Mucosa of descending colon (tissue), 3 donors: ENCODE measurements around the gene HEG1. TPM values are rescaled to one million over a fixed set of nuclear protein-coding genes. Genes with fewer than 3 reads are reported as not detected.
A peak's percentile ranks its signal among the peaks of the same experiment; 100 is the strongest.

Source experiments
- ATAC-seq: fragments of 200-7000 bp; cut with Tn5 transposase; one replicate; pipeline ENCODE4 v1.9.1; 2020; ENCODE audit warnings: mild to moderate bottlenecking, moderate library complexity
- DNase-seq, 3 donors: peaks; one replicate each; pipeline ENCODE4 v3.0.0-alpha.2; 2020
- H3K36me3 ChIP-seq: fragments of 200-600 bp; one replicate; pipeline ENCODE4 v1.8.0; 2021; ENCODE audit warnings: low read depth, mild to moderate bottlenecking
- H3K4me1 ChIP-seq: fragments of 200-600 bp; one replicate; pipeline ENCODE4 v1.8.0; 2021; ENCODE audit warnings: low read depth, mild to moderate bottlenecking
- H3K4me3 ChIP-seq: fragments of 200-600 bp; one replicate; pipeline ENCODE4 v1.8.0; 2021; ENCODE audit warnings: mild to moderate bottlenecking
- H3K9me3 ChIP-seq: fragments of 200-600 bp; one replicate; pipeline ENCODE4 v1.8.0; 2021; ENCODE audit warnings: mild to moderate bottlenecking
- intact Hi-C, 2 donors: fragments of 100-400 bp; cut with DNase I in 1 of 2; cut with micrococcal nuclease in 1 of 2; formaldehyde crosslinking; loops; one replicate each; pipeline versions ENCODE4 v1.11.0 to v1.11.1; 2022; cut with DNase I, micrococcal nuclease
- total RNA-seq, 3 donors: library from RNA; stranded (reverse); fragmentation: NEBNext Ultra II Directional in 2 of 3; extraction: Animal tissue kit (Norgen Biotek cat#: 25700) in 2 of 3; gene quantifications; one replicate each; pipeline versions ENCODE4 v1.2.1 to v1.2.4, GENCODE V29; 2021 to 2023
- TF ChIP-seq, protein P1 (sequence below): fragments of 200-600 bp; IDR thresholded peaks from one replicate; pipeline ENCODE4 v1.8.0; 2022; ENCODE audit warnings: antibody characterized with exemption, mild to moderate bottlenecking
- donor health status: DM: no; HTN: no; CAD: no; lungs with moderate emphysema.
- donor health status: DM: no; HTN: no; CAD: no.
- donor health status: DM: no; HTN: yes; CAD: no.

The HEG1 gene
- total RNA-seq, 3 donors from 2014 or later: 7.4 to 45.3 (median 15.0) TPM

DNA sequence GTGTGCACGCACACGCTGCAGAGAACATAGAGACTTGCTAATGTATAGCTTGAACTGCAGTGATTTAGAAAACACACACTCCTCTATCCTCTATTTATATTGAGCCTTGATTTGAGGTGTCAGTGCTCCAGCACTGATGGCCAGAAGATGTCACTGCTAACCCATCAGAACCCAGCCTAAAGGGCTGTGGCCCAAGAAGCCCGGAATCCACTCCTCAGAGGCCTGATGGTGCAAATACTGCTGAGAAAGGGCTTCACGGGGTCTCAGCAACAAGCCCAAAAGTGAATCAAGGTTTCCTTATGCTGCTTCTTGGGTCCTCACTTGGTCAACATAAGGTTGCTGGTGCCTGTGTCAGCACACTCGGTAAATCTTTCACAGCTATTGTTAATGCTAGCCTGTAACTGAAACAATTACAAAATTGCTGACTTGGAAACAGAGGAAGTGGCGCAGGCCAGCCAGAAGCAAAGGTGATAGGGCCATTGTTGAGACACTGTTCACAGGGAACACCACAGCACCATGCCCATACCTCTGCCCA, 60.3 kb downstream of the HEG1 start:
- TF ChIP-seq, protein P1, sequence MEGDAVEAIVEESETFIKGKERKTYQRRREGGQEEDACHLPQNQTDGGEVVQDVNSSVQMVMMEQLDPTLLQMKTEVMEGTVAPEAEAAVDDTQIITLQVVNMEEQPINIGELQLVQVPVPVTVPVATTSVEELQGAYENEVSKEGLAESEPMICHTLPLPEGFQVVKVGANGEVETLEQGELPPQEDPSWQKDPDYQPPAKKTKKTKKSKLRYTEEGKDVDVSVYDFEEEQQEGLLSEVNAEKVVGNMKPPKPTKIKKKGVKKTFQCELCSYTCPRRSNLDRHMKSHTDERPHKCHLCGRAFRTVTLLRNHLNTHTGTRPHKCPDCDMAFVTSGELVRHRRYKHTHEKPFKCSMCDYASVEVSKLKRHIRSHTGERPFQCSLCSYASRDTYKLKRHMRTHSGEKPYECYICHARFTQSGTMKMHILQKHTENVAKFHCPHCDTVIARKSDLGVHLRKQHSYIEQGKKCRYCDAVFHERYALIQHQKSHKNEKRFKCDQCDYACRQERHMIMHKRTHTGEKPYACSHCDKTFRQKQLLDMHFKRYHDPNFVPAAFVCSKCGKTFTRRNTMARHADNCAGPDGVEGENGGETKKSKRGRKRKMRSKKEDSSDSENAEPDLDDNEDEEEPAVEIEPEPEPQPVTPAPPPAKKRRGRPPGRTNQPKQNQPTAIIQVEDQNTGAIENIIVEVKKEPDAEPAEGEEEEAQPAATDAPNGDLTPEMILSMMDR: peak; percentile 52
- ATAC-seq (peak; percentile 80), DNase-seq (peak in 2 of 3 donors; percentile 59 to 76)
- Histone ChIP-seq H3K9me3 (no peaks in the 10 kb centered on the region), H3K36me3 (no peaks in the 10 kb centered on the region), H3K4me1 (no peaks in the 10 kb centered on the region), H3K4me3 (no peak overlapping the region)
- intact Hi-C loops: loop anchor here (5.0 to 10.0 kb wide), 2 partner anchors 159 to 442 kb away; no protein-coding TSS in a partner anchor

DNA sequence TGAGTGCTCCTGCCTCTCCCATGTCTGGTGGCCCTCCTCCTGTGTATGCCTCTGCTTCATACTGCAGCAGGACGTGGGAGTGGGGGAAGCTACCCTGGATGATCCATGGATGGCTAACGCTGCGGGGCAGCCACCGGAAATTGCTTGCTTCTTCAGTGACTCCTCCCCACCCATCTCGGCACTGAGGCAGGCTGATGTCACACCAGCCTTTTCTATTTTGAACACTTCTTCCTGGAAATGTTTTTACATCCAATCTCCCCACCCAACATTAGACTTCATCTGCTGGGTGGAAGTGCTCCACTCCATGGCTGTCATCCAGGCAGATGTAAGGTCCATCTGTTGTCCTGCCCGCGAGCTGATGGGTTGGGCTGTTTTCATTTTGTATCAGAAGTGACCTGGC, 62.3 kb downstream of the HEG1 start:
- no peaks in the 10 kb centered on the region for H3K4me1 ChIP-seq
- intact Hi-C loops: loop anchor here in 1 of 2 donors (10.0 kb wide), 1 partner anchor 161 kb away; no protein-coding TSS in a partner anchor
- peak; percentile 33 for ATAC-seq
- H3K4me3 ChIP-seq: no peak overlapping the region
- TF ChIP-seq, protein P1: no peak
- no peaks in the 10 kb centered on the region for H3K36me3 ChIP-seq
- no peaks in the 10 kb centered on the region for H3K9me3 ChIP-seq
- DNase-seq: peak in 1 of 3 donors; percentile 60

DNA sequence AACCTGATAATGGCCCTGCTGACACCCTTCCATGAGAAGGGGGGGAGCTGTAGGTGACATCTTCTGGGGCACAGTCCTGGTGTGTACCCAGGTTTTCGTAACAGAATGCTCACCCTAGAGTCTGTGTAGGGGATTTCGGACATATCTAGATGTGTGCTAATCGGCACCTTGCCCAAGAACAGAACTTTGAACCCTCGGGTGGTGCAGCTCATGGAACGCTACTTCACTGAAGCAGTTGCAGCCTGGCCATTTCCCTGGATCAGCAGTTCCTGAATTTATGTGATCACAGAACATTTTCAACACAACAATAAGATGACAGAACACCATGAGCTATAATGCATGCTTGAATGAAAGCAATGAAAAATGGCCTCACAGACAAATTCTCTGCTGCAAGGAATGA, 63.8 kb downstream of the HEG1 start:
- TF ChIP-seq, protein P1: no peak
- Histone ChIP-seq H3K4me1 (no peaks in the 10 kb centered on the region), H3K9me3 (no peaks in the 10 kb centered on the region), H3K4me3 (no peak overlapping the region), H3K36me3 (no peaks in the 10 kb centered on the region)
- DNase-seq: peak in 1 of 3 donors; percentile 68
- intact Hi-C loops: loop anchor here in 1 of 2 donors (10.0 kb wide), 1 partner anchor 163 kb away; no protein-coding TSS in a partner anchor
- ATAC-seq: peak; percentile 77

DNA sequence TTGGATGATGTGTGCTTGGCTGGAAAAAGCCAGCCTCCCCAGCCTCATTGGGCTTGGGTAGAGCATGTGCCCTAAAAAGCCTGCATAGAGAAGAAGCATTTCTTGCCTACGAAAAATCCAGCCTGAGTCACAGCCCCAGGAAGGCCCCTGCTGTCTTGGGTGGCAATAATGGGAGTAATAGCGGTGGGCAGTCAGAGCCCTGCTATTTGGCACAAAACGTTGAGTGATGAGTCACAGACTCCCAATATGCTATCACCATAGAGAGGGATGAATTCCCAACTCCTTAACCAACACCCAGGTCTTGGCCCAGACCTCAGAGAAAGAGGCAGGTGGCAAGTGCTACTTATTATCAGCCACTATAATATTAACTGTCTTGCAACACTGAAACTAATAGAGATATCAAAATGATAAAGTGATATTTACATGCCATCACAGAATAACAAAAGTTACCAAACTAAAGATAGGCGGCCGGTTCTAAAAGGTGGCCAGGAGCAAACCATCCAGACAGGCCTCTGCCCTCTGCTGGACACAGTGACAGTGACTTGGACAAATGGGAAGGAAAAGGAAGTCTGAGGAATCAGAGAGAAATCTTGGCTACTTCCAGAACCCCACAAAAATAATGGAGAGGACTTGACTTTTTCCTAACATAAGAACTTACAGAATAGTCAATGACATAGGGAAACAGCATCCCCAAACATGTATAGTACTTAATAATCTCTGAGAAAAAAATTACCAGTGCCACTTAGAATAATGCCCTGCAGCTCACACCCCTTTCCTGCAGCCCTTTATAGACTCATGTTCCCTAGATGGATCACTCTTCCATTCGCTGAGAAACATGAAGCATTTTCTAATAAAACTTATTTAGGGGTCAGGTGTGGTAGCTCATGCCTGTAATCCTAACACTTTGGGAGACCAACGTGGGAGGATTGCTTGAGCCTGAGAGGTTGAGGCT, 69.3 kb downstream of the HEG1 start:
- intact Hi-C loops: loop anchor here in 1 of 2 donors (2.0 kb wide), 1 partner anchor 58 kb away; no protein-coding TSS in a partner anchor
- TF ChIP-seq, protein P1: peak; percentile 54
- peaks cover 18% of the 10 kb centered on the region for H3K4me1 ChIP-seq
- no peaks in the 10 kb centered on the region for H3K36me3 ChIP-seq
- ATAC-seq (peak; percentile 72), DNase-seq (peak in 2 of 3 donors; percentile 56 to 82)
- no peak overlapping the region for H3K4me3 ChIP-seq
- no peaks in the 10 kb centered on the region for H3K9me3 ChIP-seq

DNA sequence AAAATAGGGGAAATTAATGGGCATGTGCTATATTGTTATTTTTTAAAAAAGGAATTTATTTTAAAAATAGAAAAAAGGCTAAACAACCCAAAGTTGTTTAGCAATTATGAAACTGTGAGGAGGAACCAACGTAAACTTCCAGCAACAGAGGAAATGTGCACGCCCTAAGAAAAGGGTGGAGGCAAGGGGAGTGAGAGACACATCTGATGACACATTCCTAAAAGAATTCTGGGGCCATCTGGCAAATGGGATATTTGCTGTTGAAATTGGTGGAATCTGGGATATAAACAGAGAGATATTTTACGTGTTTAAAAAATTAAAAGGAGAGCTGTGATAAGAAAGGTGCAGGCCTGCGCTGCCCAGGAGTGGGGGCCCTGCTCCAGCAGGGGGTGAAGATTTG, 70.4 kb downstream of the HEG1 start:
- peak; percentile 74 for ATAC-seq
- intact Hi-C loops: no loop called here

More for the DNA sequence above, 70.4 kb downstream of the HEG1 start:
- no peaks in the 10 kb centered on the region for H3K9me3 ChIP-seq
- no peak overlapping the region for H3K4me3 ChIP-seq
- H3K36me3 ChIP-seq: no peaks in the 10 kb centered on the region
- TF ChIP-seq, protein P1: no peak
- peaks cover 18% of the 10 kb centered on the region for H3K4me1 ChIP-seq
- peak in 1 of 3 donors; percentile 60 for DNase-seq
